Measurements from ENCODE around the gene MXRA8. TPM values are rescaled to one million over a fixed set of nuclear protein-coding genes. Genes with fewer than 3 reads are reported as not detected.
A peak's percentile ranks its signal among the peaks of the same experiment; 100 is the strongest.

Gene MXRA8
- total RNA-seq, 2 donors from 2014 or later = 38.3 to 44.3 TPM

GRCh38 chr1:1354271-1355247, 3.8 kb downstream of the MXRA8 start:
- no peak for DNase-seq
- intact Hi-C loops (cut with DNase I) = no loop called here
- ATAC-seq = no peak

DNA sequence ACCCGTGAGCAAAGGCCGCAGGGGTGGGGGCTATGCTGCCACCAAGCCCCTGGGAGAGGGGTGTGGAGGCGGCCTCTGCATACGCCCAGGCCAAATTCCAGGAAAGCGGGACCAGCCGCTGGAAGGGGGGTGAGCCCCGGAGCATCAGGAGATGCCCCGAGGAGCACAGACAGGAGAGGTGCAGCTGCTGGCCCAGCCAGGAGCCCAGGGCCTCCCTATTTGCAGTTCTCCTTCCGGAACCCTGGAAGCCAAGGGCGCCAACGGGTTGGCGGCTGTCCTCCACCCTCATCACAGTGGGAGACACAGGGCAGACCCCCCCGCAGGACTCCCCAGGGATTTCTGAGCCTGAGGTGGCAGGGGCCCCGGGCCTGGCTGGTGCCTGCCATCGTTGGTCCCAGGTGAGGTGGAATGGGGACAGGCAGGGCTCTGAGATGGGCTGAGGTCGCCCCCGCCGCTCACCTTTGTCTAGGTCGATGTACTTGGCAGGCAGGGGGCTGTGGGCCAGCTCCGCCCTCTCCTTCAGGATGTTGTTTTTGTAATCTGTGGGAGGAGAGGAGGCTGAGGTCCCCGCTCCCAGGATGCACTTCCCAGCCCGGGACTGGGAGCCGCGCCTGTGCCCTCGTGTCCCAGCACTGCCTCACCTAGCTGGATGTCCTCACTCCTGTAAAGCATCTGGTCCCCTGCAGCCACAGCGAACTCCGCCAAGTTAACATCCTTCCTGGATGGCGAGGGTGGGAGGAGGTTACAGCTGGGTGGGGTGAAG, 4.8 kb downstream of the MXRA8 start:
- intact Hi-C loops (cut with DNase I) = no loop called here
- DNase-seq (no peak), ATAC-seq (no peak)

DNA sequence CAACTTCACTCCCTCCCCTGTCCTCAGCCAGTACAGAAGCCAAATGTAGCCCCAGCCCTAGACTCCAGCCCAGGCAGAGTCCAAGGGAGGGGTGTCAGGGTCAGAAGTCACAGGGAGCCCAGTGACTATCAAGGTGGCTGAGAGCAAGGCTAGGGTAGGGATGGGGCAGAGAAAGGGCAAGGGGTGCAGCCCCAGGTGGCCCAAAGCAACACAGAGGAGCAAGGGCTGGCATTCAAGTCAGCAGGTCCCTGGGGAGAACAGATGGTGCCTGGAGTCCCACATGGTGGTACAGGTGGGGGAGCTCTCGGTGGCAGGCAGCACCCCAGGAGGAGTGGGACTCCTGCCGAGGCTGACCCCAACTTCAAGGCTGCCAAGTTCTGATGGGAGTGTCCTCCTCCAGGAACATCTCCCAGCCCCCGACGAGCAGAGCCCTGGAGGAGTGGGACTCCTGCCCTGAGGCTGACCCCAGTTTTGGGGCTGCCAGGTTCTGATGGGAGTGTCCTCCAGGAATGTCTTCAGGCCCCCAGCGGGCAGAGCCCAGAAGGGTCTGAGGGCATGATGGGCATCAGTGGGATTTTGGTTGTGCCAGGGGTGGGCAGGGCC, 5.5 kb downstream of the MXRA8 start:
- DNase-seq (no peak), ATAC-seq (no peak)
- intact Hi-C loops (cut with DNase I) = no loop called here

GRCh38 chr1:1351511-1352427, 6.6 kb downstream of the MXRA8 start:
- intact Hi-C loops (cut with DNase I) = no loop called here

DNA sequence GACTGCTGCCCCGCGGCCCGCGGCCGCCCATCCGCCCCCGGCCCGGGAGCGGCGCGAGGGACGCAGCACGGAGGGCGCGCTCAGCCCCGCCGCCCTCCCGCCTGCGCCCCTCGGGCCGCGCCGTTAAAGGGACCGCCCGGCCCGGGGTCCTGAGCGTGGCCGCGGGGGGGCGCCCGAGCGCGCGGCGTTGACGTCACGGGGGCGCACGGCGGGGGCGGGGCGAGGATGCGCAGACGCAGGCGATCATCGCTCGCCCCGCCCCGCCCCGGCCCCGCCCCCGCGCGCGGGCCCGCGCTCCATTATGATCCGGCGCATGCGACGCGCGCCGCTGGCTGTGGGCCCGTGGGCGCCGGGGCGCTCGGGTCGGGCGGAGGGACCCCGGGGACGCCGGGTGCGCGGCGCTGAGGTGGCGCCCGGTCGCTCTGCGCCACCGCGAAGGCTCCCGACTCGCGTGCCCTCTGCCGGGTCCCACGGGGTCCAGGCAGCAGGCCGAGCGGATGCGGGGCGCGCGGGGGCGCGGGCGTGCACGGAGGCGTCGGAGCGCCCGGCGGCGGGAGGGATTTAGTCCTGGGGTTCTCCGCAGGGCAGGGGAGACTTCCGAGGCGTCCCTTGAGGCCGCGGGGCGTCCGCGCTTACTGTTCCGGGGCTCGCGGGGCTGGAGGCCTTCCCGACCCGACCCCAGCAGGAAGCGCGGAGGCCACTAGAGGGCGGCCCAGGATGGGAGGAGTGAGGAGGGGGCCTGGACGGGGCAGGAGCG, 8.9 kb downstream of the MXRA8 start, which contains the start of gene DVL1:
Gene DVL1 (minus strand): TSS at position 163 of the 757 bp plus-strand sequence. CDS start 353 bp downstream, outside the sequence.
- intact Hi-C loops (cut with DNase I) = no loop called here
- peak; percentile 72 for DNase-seq
- ATAC-seq = peak; percentile 20 to 69

More at GRCh38 chr1:1351511-1352427, 6.6 kb downstream of the MXRA8 start:
- peak; percentile 19 to 23 for ATAC-seq
- peak; percentile 58 for DNase-seq

- intact Hi-C loops (cut with DNase I) = no loop called here
- peak in 1 of 2 donors; percentile 2 for ATAC-seq
- DNase-seq = no peak
Measured at GRCh38 chr1:1348420-1349255, 9.7 kb downstream of the MXRA8 start.

- intact Hi-C loops (cut with DNase I) = no loop called here
- no peak for DNase-seq
Measured at GRCh38 chr1:1347663-1348419, 10.5 kb downstream of the MXRA8 start.

DNA sequence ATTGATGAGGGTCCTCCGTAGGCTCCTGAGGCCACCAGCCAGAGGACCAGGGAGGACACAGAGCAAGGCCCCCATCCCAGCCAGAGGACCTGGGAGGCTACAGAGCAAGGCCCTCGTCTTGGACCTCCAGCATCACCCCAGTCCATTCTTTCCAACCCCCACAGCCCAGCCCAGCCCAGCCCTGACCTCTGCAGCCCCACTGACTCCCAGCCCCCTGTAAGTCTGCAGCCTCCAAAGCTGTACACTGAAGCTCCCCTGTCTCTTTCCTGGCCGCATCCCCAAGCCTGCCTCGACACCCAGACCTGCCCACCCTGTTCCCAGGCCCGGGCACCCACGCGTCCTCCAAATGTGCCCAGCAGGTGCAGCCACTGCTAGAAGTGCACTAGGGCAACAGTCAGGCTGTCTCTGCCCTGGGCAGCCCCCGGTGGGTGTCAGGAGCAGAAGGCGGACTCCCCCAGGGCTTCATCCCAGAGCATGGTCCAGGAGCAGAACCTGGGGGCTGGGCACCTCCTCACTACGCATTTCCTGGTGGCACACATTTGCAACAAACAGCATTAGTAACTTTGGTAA, 11.2 kb downstream of the MXRA8 start:
- no peak for DNase-seq
- no peak for ATAC-seq
- intact Hi-C loops (cut with DNase I) = no loop called here

More at GRCh38 chr1:1347663-1348419, 10.5 kb downstream of the MXRA8 start:
- peak; percentile 14 to 17 for ATAC-seq

- intact Hi-C loops (cut with DNase I) = no loop called here
- no peak for DNase-seq
Measured at GRCh38 chr1:1346501-1346890, 11.9 kb downstream of the MXRA8 start.

DNA sequence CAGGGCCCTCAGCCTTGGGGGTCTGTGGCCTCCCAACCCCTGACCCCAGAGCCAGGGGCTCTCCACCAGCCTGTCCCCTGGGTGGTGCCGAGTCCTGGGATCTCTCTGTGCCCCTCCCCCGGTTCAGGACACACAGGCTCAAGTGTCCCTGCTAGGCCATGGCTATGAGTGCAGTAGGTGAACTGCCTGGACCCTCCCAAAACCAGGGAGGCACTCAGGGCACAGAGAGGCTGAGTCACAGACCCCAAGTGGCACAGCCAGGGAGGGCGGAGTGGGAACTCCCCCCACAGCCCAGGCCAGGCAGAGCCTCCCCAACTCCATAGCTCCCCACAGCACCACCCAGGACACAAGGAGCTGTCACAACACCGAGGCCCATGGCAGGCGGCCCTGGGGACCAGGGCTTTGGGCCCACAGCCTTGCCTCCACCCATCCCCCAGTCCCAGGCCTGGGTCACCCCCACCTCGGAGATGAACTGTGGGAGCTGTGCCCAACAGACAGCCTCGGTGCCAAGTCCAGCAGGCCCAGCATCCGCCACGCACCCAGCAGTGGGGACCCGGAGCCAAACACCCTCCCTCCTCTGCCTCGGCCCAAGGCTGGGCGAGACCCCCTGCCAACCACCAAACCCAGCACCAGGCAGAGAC, 12.4 kb downstream of the MXRA8 start:
- intact Hi-C loops (cut with DNase I) = no loop called here
- DNase-seq = no peak
- no peak for ATAC-seq

More at GRCh38 chr1:1346501-1346890, 11.9 kb downstream of the MXRA8 start:
- no peak for ATAC-seq

- ATAC-seq (no peak), DNase-seq (no peak)
- intact Hi-C loops (cut with DNase I) = no loop called here
Measured at GRCh38 chr1:1345384-1345783, 13.0 kb downstream of the MXRA8 start.

DNA sequence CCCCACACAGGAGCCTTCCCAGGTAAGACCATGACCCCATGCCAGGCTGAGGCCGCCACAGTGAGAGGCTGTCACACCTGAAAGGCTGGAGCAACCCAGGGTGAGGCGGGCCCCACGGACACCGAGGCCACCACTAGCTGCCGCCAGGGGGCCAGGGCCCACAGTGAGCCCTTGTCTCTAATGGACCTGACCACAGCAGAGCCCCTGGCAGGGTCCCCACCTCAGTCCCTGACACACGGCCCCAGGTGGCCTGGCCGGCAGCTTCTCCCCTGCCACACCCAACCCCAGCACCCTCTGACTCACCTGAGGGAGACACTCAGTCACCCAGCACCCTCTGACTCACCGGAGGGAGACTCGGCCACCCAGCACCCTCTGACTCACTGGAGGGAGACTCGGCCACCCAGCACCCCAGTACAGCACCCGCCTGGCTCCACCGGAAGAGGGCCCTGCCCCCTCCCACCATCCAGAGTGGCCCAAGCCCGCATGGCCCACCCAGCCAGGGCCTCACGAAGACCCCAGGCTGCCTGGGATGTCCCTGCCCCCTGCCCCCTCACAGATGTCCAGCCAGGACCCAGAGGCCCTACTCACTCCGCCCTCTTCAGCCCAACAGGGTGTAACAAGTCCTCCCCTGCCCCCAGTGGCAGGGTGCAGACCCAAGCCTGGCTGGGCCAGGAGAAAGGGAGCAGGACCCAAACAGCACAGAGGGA, 13.5 kb downstream of the MXRA8 start:
- ATAC-seq = peak in 1 of 2 donors; percentile 15
- DNase-seq = no peak
- intact Hi-C loops (cut with DNase I) = no loop called here

GRCh38 chr1:1343811-1344421, 14.4 kb downstream of the MXRA8 start:
- DNase-seq (no peak), ATAC-seq (no peak)
- intact Hi-C loops (cut with DNase I) = no loop called here

GRCh38 chr1:1342584-1343115, 15.7 kb downstream of the MXRA8 start:
- intact Hi-C loops (cut with DNase I) = no loop called here
- no peak for ATAC-seq
- no peak for DNase-seq
